ENCODE measurements around the gene HAPSTR1.

DNA sequence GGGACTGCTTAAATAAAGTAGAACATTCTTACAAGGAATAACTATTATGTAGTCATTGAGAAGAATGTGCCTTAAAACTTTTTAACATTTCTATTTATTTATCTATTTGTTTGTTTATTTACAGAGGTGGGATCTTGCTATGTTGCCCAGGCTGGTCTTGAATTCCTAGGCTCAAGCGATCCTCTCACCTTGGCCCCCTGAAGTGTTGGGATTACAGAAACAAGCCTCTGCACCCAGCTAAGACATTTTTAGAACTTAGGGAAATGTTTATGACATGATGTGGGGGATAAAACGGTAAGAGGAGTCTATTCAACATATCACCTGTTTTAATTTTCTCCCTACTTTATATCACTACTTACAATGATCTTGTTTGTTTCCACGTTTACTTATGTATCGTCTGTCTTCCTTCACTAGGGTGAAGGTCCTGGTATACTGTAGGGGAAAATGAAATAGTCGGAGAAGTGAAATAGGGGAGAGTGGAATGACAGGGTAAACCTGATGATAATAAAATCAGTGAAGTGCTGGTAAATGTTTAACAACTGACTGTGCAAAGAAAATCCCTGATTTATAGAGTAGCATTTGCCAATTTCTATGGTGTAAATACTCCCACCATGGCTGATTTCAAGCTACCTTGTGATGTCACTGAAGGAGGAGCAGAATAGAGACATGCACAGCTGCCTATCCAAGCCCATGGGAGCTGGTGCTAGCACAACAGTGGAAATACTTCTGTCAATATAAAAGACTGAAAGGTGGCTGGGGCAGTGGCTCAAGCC, 16.0 kb upstream of the HAPSTR1 start:
- TF ChIP-seq EZH2 (IDR thresholded peaks at IDR 0.05; ENCODE audit: borderline replicate concordance) (no peak), EZH2phosphoT487 (IDR thresholded peaks at IDR 0.05; ENCODE audit: low read depth, severe bottlenecking, unreplicated experiment) (no peak)
- TF ChIP-seq, protein P1, sequence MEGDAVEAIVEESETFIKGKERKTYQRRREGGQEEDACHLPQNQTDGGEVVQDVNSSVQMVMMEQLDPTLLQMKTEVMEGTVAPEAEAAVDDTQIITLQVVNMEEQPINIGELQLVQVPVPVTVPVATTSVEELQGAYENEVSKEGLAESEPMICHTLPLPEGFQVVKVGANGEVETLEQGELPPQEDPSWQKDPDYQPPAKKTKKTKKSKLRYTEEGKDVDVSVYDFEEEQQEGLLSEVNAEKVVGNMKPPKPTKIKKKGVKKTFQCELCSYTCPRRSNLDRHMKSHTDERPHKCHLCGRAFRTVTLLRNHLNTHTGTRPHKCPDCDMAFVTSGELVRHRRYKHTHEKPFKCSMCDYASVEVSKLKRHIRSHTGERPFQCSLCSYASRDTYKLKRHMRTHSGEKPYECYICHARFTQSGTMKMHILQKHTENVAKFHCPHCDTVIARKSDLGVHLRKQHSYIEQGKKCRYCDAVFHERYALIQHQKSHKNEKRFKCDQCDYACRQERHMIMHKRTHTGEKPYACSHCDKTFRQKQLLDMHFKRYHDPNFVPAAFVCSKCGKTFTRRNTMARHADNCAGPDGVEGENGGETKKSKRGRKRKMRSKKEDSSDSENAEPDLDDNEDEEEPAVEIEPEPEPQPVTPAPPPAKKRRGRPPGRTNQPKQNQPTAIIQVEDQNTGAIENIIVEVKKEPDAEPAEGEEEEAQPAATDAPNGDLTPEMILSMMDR (IDR thresholded peaks at IDR 0.05; ENCODE audit: poor library complexity), result no peak
